Hematopoietic multipotent progenitor cell (in vitro differentiated cells): Measurements from ENCODE around the gene IGFN1. TPM values are rescaled to one million over a fixed set of nuclear protein-coding genes. Genes with fewer than 3 reads are reported as not detected.

Experiments used
- DNase-seq, 3 donors: peaks; one replicate each; pipeline ENCODE4 v3.0.0-alpha.2; 2011 to 2015; ENCODE audit warnings: low read depth in 2 of 3, low spot score in 2 of 3
- total RNA-seq: library from RNA; depleted of rRNA; stranded (reverse); fragments of >200 nt; gene quantifications from one replicate; pipeline ENCODE4 v1.2.3, GENCODE V29; 2012

The IGFN1 gene
- total RNA-seq, 1 donor, result not detected

- DNase-seq, result no peak
Observed at GRCh38 chr1:201183753-201184152, 6.9 kb upstream of the IGFN1 start.

GRCh38 chr1:201184307-201185122, 6.1 kb upstream of the IGFN1 start:
- DNase-seq, result peak in 2 of 3 donors; percentile 5 to 31

GRCh38 chr1:201185123-201185453, 5.5 kb upstream of the IGFN1 start:
- DNase-seq, result no peak

DNA sequence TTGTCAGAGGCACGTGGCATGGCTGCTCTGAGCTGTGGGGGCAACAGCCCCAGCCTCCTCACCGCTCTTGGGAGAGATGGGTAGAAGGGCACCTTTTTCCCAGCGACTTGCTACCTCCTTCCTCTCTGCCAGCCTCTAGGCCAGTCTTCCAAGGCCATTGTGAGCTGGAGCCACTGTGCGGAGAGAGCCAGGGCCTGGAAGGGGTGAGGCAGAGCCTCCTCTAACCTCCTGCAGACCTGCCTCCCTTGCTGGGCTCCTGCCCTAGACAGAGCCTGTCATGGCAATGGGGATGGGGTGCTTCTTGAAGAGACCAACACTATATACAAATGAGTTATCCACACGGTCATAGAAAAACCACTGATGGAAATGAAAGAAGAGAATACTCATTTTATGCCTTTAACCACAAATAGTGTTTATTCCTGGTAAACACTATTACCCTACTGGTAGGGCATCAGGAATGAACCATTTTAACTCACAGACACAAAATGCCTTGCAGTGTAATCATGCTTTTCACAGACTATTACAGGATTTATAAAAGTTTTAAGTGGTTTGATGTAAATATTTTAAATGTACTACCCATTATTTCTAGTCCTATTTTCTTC, 5.0 kb upstream of the IGFN1 start:
- no peak for DNase-seq

- DNase-seq, result no peak
Observed at GRCh38 chr1:201186192-201186591, 4.4 kb upstream of the IGFN1 start.

- no peak for DNase-seq
Observed at GRCh38 chr1:201189085-201189484, 1.5 kb upstream of the IGFN1 start.

- DNase-seq, result no peak
Observed at GRCh38 chr1:201190005-201190404, 619 bp upstream of the IGFN1 start.

DNA sequence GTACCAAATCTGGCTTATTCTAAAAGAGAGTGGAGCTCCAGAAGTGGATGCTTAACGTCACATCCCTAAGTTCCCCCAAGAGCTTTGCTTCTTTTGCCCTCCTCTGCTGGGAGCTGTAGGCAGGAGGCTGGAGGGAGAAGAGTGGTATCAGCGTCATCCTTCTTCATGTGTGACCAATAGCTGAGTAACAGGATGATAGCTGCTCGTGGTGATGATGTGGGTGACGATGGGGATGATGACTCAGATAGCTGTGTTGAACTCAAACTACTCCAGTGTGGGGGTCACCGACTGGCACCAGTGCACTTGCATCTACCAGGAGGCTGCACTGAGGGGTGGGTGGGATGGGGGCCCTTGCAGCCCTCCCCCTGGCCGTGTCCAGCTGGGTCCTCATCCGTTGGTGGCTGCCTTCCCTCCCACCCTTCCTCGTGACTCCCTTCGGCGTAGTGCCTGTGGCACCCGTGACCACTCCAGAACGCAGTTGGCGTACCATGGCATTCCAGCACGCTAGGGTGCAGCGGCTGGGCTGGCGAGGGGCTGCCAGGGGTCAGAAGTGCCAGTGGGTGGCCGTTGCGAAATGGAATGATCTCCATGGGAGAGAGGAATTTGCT, 1.1 kb downstream of the IGFN1 start:
- no peak for DNase-seq

GRCh38 chr1:201192261-201192788, 1.7 kb downstream of the IGFN1 start:
- no peak for DNase-seq

DNA sequence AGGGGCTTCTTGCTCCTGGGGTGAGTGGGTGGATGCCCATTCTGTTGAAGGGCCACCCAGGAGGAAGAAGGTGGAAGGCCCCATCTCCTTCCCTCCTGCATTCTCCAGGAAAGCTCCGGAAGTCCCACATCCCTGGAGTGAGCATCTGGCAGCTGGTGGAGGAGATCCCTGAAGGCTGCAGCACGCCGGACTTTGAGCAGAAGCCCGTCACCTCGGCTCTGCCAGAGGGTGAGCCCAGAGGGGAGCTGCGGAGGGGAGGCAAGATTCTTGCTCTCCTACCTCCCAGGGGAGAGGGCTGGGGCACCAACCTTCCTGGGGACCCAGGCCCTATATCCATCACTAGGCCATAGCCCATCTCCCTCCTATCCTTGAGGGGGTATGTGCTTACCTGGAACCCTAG, 3.4 kb downstream of the IGFN1 start:
- DNase-seq, result no peak

- DNase-seq, result no peak
Observed at GRCh38 chr1:201198598-201198997, 8.0 kb downstream of the IGFN1 start.

- no peak for DNase-seq
Observed at GRCh38 chr1:201205036-201205435, 14.4 kb downstream of the IGFN1 start.

GRCh38 chr1:201206176-201206575, 15.6 kb downstream of the IGFN1 start:
- DNase-seq, result no peak

- DNase-seq, result no peak
Observed at GRCh38 chr1:201207046-201207445, 16.4 kb downstream of the IGFN1 start.

- DNase-seq, result no peak
Observed at GRCh38 chr1:201208236-201208635, 17.6 kb downstream of the IGFN1 start.

DNA sequence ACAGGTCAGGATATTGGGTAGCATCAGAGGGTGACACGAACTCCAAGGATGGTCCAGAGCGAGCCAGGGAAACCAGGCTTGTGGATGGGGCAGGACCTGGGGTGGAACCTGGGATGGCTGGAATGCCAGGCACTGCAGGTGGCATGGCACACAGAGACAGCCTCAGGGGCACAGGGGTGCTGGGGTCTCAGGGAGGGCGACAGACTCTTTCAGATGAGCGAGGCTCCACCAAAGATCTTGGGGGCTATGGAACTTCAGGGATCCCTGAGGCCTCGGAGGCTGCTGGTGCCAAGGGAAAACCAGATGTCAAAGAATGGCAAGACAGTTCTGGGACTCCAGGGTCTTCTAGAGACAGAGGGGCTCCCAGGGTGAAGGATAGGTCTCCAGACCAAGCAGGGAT, 21.4 kb downstream of the IGFN1 start:
- DNase-seq, result no peak

GRCh38 chr1:201212461-201213055, 21.9 kb downstream of the IGFN1 start:
- DNase-seq, result no peak

DNA sequence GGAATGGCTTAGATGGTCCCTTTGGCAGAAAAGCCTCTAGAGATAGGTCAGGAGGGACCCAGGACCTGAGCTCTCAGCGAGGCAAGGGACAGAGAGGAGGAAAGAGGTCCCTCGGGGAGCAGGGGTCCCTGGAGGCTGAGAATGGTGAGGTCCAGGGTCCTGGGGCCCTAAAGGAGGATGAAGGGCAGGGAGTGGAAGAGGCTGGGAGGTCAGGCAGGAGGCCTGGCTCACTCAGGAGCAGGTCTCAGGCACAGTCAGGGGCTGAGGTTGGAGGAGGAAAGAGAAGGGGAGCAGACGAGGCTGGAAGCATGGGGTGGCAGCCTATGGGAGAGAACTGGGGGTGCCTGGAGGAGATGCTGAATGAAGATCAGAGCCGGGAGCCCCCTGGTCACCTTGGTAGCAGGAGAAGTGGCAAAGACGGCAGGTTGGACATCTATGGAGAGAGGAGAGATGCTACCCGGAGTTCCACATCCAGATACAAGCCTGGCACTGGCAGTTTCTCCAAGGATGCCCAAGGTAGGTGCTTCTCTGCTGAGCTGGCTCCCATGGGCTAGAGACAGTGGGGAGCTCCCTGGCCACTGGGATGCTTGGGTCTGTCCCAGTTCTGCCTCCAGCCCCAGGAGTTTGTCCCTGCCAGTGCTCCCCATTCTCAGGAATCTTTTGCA, 22.6 kb downstream of the IGFN1 start:
- no peak for DNase-seq

DNA sequence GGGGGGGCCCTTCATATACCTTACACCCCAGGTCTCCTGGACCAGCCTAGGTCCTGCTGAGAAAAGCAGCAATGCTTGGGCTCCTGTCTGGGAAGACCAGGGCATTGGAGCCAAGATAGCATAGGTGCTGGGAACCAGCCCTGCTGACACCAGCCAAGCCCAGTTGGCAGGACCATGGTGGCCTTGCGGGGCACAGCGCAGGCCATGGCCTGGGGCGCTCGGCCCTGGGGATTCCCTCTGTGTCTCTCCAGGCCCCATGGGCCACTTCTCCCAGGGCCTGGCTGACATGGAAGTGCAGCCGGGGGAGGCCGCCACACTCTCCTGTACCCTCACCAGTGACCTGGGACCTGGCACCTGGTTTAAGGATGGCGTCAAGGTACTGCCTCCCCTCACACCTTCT, 23.3 kb downstream of the IGFN1 start:
- no peak for DNase-seq

DNA sequence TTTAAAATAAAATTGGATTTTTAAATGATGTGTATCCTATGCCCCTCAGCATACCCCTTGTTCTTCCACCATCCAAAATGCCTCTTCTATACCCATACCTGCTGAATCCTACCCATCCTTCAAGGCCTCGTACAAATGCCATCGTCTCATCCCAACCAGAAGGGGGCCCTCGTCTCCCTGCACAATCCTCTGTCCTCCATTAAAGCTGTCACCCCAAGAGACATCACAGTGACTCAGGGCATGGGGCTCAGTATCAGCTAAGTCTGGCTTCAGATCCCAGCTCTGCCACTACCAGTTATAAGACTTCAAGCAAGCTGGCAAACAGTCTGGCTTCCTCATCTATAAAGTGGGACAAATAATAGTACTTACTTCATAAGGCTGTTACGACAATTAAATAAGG, 23.8 kb downstream of the IGFN1 start:
- DNase-seq, result peak in 1 of 3 donors; percentile 4

- no peak for DNase-seq
Observed at GRCh38 chr1:201214886-201215285, 24.3 kb downstream of the IGFN1 start.
